Activated CD4-positive, alpha-beta T cell treated with anti-CD3 and anti-CD28 coated beads, Interleukin-2, amount 50 U/mL, for 48 hours (primary cell): ENCODE measurements around the gene COX4I1.

Source experiments
- DNase-seq, 2 experiments: peaks; one replicate each; pipeline ENCODE4 v3.0.0-alpha.2; 2020

COX4I1 gene

DNA sequence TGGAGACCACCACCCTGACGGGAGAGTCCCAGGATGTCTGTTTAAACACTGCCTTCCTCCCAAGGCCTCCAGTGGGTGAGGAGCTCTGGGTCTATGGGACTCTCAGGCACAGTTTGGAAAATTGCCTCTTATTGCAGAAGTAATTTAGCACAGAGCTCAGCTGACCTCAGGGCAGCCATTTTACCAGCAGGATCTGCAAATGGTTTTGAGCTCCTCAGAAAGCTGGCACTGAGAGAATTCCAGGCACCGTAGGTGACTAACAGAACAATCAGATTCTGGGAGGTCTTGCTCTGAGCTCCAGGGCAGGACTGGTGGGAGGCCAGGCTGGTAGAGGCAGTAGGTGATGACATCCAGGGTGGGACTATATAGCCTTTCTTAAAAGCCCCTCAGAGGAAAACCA, 31.3 kb upstream of the COX4I1 start:
- DNase-seq = no peak

DNA sequence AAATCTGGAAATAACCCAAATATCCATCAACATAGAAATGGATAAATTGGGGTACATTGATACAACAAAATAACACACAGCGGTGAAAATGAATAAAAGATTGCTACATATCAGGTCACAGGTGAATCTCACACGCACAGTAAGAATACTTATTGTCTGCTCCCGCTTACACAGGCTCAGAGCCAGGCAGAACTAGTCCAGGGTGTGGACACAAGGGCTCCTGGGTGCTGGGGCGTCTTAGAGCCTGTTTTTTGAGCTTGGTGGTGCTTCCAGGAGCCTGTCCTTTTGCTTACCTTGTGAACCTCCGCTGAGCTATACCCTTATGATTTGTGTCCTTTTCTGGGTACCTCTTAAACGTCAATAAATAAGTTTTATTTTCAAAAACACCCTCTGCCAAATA, 28.8 kb upstream of the COX4I1 start:
- DNase-seq = no peak

DNA sequence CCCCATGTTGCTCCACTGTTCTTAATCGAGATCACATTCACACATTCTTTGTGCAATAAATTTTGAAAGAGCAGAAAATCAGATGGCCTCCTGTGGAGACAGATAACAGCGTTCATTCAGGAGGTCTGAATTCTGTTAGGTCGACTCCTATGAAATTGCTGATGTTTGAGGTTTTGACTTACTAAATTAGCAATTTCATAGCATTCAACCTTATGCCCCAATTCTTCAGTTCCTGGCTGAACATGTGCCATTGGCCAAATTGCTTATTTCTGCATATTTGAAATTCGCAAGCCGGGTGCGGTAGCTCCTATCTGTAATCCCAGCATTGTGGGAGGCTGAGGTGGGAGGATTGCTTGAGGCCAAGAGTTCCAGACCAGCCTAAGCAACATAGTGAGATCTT, 26.5 kb upstream of the COX4I1 start:
- no peak for DNase-seq

DNA sequence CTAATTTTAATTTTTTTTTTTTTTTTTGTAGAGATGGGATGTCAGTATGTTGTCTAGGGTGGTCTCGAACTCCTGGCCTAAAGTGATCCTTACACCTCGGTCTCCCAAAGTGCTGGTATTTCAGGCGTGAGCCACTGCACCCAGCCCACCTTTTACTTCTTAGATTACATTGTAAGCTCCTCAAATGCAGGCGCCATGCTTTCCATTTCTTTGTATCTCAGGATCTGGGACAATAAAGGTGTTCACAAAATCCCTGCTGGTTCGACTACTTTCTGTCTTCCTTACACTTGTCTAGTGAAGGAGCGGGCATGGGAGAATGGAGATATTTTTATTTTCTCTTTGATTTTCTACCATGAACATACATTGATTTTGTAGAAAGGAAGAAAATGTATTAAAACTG, 25.4 kb upstream of the COX4I1 start:
- DNase-seq = no peak

DNA sequence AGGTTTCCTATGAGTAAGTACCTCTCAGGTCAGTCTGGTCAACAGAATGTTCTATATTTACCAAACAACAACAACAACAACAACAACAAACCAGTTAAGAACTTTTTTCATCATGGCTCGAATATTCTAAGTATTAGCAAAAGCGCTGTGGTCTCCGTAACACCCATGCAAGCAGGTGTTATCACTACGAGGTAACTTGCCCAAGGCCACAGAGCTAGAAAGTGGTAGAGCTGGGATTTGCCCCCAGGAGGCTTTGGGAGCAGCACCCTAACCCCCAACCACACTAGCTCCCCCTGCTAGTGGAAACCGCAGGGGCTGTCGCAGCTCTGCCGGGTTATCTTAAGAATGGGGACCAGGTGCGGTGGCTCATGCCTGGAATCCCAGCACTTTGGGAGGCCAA, 24.7 kb upstream of the COX4I1 start:
- DNase-seq = no peak

DNA sequence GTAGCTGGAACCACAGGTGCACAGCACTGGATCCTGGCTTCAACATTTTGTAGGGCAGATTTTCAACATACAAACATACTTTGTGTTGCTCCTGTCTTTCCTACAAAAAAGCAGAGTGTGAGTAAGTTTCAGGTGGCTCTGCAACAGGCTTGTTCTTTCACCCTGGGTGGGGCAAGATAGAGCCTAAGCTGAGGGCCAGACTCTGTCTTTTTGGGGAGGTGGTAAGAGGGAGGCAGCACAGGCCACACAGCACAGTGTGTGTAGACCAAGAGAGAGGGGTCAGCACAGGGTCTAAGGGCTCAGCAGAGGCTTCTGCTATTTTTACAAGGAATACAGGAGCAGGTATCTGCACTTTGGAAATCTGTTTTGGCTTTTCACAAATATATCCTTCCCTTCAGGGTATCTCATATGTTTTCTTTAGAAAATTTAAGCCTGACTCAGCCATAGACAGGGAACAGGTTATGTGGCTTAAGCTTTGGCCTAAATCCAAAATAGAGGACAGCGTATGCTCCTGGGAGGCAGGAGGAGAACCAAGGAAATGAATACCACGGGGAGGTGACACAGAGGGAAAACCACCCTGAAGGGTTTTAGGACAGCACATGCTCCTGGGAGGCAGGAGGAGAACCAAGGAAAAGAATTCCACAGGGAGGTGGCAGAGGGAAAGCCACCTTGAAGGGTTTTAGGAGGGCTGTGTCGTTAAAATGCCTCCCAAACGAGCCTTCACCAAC, 21.7 kb upstream of the COX4I1 start:
- no peak for DNase-seq

DNA sequence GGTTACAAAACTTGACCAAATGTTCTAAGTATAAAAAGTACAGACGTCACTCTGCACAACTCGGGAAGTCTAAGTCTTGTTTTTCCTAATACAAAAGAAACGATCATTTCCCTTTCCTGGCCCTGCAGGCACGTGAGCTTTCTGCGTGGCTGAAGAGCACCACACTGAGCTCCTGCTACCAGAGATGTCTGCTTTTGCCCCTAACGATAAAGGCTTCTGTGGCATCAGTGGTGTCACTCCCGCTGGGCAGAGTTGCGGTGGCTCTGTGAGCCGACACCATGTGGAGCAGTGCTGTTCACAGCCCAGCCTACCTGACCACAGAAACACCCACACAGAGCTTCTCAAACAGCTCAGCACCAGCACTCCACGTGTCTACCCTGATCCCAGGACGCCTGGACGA, 20.6 kb upstream of the COX4I1 start:
- DNase-seq = peak; percentile 27 to 32

DNA sequence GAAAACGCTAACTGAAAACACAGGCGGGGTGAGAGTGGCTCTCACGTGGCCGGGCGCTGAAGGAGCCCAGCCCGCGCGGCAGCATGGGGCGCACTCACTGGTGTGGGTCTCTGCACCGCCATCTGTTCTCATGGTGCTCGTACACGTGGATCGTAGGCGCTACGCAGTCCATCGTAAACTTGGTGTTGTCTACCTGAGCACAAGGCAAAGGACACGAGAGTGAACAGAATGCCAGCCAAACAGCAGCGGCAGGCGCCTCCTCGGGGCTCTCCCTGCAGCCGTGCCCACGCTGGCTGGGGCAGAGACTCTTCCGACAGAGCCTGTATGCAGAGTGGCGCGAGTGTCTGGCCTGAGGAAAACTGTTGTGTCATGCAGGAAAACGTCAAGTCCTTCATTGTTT, 19.2 kb upstream of the COX4I1 start:
- no peak for DNase-seq

DNA sequence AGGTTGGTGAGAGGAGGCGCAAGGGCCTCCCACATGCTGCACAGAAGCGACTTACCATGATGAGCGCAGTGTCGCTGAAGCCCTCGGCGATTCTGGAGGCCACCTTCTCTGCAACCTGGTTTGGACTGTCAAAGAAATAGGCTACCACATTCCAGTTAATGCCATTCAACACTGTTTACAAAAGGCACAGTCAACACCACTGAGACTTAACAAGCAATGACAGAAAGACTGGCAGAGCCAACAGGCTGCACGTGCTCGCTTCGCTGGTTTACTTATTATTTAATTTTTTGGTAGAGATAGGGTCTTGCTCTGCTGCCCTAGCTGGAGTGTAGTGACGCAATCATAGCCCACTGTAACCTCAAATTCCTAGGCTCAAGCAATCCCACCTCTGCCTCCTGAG, 18.3 kb upstream of the COX4I1 start:
- no peak for DNase-seq

DNA sequence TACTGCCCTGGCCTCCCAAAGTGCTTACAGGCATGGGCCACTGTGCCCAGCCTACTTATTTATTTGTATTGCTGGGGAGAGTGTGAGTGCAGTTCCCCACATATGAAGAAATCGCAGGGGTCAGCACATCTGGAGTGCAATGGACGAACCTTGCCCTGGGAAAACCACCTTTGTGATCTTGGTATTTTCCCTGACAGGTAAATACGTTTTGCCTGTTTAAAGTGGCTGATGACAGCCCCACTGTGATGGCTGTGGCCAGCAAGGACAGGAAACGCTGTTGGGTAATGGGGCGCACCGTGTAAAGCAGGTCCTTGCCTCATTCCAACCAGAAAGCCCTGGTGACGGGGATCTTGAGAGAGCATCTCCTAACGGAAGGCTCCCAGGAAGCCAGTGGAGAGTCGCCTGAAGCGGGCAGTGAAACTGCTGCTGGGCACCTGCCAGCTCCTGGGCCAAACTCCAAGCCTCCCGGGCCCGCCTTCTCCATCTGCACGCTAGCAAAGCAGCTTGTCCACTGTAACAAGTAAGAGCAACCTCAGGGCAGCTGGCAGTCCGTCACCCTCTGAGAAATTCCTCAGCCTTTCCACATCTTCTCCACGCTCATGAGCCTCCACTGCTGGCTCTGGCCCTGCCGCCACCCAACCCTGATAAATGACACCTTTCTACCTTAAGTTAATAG, 17.7 kb upstream of the COX4I1 start:
- no peak for DNase-seq

DNA sequence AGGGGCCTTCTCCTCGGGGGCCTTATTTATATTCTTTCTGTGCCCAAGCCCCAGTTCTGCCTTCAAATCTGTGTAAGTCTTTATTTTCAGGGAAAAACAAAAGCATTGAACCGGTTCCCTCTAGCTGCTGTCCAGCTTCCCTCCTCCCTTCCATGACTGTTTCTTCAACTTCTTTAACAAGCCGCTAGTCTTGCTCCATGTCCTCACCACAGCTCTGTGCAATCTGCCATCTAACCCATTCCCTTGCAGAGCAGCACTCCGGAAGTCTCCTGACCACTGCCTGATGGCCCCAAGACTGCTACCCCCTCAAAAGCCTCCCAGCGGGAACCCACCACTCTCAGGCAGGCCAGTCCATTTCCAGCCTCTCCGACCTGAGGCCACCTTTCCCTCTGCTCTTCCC, 17.0 kb upstream of the COX4I1 start:
- DNase-seq = no peak

DNA sequence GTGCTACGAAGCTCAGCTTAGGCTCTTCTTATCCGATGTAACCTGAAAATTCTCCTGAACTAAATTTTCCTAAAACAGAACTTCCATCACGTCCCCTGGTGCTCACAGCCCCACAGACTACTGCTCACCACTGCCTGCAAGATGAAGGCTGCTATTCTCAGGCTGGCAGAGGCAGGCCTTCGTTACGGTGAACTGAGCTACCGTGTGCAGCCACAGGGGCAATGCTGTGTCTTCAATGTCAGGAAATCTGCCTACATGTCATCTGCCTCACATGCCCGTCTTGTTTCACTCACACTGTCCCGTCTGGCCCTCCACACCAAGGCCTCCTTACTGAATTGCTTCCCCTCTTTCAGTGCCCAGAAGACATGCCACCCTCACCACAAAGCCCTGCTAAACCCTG, 16.1 kb upstream of the COX4I1 start:
- DNase-seq = no peak

DNA sequence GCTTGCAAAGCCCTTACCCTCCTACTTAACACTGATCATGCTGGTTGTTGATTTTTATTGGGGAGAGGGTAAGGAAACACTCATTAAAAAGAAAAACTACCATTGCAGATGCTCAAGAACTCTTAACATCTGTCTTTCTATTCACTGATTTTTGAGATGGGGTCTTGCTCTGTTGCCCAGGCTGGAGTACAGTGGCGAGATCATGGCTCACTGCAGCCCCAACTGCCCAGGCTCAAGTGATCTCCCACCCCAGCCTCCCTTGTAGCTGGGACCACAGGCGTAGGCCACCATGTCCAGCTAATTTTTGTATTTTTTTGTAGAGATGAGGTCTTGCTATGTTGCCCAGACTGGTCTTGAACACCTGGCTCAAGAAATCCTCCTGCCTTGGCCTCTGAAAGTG, 14.7 kb upstream of the COX4I1 start:
- no peak for DNase-seq

DNA sequence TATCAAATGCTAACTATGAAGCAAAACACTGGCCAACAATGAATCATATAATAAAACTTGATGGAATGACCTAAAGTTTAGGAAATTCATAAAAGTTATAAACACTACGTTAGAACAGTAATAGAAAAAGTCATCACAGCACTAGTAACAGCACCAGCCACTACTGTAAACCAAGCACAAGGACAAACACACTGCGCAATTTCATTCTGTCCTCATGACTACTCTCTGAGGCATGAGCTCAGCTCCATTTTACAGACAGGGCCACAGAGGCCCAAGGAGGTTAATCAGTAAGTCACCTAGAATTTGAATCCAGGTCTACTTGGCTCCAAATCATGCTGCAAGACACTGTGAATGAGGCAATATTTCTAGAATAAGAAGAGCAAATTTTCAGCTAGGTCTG, 13.6 kb upstream of the COX4I1 start:
- no peak for DNase-seq

DNA sequence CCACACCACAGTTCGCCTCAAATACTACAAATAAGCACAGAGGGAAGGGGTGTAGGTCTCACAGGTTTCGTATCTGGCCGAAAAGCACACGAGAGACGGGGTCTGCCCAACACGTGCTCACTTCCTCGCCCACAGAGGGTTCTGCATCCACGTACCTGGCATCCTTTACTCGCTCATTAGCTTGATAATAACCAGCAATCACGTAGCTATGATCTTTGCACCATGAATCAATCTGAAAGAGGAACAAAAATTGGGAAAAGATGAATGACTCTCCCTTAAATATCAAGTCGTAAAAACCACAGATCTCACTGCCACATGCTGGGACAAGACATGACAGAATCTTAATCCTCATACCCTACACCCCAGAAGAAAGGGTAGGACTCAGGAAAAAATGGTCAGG, 10.7 kb upstream of the COX4I1 start:
- no peak for DNase-seq

DNA sequence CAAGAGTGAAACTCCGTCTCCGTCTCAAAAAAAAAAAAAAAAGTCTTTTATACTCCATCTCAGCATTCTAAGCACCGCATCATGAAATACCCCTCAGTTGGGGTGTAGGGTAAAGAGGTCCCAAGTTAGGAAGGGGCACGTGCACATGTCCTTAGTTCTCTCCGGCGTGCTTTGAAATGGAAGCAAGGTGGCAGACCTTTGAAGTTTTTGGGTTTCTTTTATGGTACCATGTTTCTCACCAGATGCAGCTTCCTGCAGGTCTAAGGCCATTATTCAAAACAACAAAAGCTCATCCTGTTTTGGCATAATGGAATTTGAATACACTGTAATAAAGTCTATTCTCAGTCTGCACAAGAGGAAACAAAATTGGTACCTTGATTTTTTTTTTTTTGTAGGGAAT, 9.7 kb upstream of the COX4I1 start:
- no peak for DNase-seq

DNA sequence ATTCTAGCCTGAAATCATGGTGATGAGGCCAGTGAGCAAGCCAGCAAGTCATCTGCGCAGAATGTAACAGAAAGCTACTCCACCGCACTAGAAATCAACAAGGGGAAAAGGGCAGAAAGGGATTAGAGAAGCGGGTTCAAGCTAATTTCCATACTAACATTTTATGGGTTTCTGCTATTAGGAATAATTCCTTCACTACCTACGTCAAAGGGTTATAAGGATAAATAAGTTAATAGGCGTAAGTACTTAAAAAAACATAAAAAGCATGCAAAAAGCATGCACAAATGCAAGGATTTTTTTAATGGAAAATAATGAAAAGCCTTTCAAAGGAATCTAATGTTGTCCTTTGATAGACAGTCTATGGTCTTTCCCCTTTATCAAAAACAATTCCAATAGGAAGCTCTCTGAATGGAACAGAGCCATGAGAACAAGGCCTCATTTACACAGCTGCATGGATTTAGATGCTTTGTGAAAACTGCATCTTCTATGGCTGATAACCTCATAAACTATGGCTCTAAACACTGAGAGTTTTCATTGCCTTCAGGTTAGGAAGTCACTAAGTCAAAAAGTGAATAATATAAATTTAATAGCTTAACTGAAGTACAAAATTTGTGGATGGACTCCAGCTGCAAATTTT, 5.7 kb upstream of the COX4I1 start:
- no peak for DNase-seq

DNA sequence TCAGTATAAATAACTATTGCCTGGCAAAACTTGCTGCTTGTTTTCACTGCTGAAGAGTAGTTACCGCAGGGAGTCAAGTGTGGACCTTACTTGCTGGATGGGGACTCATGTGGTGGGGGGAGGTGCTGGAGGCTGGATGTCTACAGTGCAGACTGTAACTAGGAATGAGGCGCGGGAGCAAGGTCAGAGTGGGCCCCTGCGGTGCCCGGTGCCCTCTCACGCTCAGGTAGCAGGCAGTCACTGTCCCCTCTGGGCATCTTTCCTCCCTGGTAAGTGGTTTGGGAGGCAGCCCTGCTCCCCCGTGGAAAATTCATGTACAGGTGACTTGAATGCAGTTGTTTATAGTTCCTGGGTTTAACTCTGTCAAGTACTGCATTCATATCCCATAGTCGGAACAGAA, 4.8 kb upstream of the COX4I1 start:
- DNase-seq = no peak

DNA sequence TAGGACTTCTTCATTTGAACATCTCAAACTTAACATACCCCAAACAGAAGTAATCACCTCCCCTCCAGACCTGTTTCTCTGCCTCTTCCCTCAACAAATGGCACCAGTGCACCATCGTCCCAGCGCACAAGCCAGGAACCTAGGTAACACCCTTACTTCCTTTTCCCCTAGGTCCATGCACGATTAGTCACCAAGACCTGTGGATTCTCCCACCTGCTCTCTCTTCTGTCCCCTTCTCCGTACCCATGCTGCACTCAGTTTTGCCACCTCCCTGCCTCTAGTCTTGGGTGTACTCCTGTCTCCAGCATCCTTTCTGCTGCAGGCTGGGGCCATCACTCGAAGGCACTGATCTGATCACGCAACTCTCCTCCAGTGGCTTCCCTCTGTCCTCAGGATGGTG, 3.3 kb upstream of the COX4I1 start:
- no peak for DNase-seq

DNA sequence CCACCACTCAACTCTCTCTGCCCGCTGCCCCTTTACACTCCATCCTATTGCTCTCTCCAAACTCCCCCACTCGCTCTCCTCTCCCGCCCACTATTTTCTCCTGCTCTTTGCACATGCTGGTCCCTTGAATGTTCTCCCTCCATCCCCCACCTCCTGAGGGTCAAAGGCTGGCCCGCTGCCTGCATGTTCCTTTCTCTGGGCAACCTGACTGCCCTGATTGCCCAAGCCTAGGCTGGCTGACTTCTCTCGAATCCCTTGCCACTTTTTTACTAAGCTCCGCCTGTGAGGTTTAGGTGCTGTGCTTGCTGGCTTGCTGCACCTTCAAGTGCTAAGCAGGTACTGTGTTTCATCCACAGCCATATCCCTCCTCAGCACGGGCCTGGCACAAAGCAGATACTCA, 2.9 kb upstream of the COX4I1 start:
- no peak for DNase-seq

DNA sequence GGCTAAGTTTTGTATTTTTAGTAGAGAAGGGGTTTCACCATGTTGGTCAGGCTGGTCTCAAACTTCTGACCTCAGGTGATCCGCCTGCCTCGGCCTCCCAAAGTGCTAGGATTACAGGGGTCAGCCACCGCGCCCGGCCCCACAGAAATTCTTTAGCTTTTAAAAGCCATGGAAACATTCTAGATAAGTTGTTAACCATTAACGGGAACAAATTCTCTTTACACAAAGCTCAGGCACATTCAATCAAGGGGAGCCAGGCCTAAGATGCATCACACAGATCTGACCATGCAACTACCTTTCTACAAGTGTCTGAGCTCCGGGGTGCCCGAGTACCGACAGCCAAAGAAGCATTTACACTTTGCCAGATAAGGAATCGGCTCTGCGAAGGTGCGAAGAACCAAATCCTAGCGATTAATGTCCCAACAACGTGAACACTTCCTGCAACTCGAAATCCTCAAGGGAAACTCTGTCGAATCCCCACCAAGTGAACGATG, 1.2 kb upstream of the COX4I1 start:
- DNase-seq = no peak

DNA sequence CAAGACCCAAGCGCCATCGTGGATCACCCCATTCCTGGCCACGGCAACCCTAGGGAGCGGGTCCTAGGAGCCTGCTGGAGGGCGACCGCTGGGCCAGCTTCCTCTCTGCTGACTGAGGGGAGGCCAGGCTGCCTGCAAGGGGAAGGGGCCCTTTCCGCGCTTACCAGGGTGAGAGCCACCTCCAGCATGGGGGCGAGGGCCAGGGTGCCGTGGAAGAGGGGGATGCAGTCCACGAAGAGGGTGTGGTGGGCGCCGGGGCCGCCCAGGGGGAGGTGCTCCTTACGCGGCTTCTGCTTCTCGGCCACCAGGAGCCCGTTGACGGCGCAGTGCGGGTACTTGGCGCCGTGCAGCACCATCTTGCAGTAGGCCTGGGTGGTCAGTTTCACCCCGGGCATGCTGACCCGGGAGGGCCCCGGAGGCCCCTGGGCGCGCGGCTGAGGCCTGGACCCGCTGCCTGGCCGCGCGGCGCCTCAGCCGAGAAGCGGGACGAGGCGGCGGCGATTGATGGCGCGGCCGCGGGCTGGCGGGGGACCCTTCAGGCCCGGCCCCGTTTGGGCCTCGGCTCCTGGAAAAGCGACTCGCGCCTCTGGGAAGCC, 496 bp upstream of the COX4I1 start:
- DNase-seq = peak; percentile 29 to 34

DNA sequence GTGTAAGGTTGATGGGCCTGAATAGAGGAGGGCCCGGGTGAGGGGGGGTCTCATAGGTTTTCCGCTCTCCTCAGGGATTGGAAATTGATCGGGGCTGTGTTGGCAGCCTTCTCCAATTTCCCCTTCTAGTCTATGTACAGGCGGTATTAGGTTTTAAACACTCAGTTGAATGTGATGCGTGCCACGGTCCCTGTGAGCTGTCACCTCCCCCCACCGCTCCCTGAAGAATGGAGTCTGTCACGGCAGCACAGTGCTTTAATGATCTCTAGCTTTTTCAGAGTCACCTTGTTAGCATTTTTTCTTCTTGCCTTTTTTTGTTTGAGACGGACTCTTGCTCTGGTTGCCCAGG, 800 bp downstream of the COX4I1 start:
- peak in 1 of 2 experiments; percentile 9 for DNase-seq

DNA sequence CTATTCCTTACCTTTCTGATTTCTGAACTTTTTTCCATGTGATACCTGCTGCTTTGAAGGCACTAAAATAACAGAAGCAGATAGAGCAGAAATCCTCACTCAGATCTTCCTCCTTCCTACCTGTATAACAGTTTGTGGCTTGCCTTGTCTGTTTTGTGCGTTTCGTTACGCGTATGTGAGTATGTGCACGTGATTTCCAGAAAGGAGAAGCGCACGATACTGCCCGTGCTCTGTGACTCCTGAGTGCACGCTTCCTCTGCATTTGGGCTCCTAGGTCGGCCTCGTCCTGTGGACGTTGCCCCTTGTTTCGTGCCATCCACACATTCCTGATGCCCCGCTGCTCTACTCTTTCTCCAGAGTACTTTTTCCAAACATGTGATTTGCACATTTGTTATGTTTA, 4.1 kb downstream of the COX4I1 start:
- DNase-seq = no peak
